ENCODE results near the gene PCCA.

Gene PCCA

DNA sequence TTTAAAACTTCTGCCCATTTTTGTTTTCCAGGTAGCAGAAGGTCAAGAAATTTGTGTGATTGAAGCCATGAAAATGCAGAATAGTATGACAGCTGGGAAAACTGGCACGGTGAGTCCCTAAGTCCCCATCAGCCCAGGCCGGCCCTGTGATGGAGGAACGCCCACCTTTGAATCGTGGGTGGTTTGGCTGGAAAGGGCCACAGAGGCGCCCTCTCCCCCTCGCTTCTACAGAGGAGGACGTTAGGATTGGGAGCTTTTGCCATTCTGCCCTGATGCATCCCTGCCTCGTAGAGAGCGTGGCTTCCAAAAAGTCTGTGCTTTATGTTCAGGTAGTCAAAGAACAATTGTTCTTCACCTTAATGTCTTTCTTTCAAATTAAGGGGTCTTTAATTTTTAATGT, 438.8 kb downstream of the PCCA start:
- DNase-seq (ENCODE audit: low read depth): no peak

GRCh38 chr13:100528353-100528752, 439.5 kb downstream of the PCCA start:
- DNase-seq (ENCODE audit: low read depth): no peak

GRCh38 chr13:100528820-100529219, 439.9 kb downstream of the PCCA start:
- no peak for DNase-seq (ENCODE audit: low read depth)

GRCh38 chr13:100529666-100530377, 440.9 kb downstream of the PCCA start:
- no peak for DNase-seq (ENCODE audit: low read depth)

- no peak for DNase-seq (ENCODE audit: low read depth)
Measured at GRCh38 chr13:100530671-100531213, 441.8 kb downstream of the PCCA start.

- DNase-seq (ENCODE audit: low read depth): no peak
Measured at GRCh38 chr13:100532090-100532766, 443.3 kb downstream of the PCCA start.

DNA sequence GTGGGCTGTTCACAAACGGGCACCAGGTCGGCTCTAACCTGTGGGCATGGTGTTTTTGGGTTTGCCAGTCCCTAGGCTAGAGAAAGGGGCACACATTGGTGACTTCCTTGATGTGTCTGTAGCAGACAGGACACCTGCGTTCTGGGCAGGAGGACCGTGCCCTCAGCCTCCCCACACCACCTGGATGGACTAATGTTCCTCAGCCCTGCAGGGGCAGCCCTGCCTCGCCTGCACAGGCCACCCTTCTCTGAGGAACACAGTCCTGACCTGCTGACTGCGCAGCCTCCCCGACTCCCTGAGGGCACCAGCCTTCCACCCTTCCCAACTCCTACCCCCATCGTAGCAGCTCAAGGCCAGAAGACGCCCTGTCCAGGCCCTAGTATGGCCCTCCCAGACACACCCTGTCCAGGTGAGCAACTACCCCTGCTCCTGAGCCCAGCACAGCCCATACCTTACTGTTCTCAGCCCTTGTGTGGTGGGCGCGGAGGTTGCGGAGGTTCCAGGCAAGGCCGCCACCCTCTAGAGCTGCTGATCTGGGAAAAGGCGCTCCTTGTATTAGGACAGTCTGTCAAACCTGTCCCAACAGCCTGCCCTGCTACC, 444.0 kb downstream of the PCCA start:
- DNase-seq (ENCODE audit: low read depth): no peak

- DNase-seq (ENCODE audit: low read depth): no peak
Measured at GRCh38 chr13:100533588-100534041, 444.7 kb downstream of the PCCA start.

- no peak for DNase-seq (ENCODE audit: low read depth)
Measured at GRCh38 chr13:100534147-100534843, 445.4 kb downstream of the PCCA start.

GRCh38 chr13:100534911-100535310, 446.0 kb downstream of the PCCA start:
- no peak for DNase-seq (ENCODE audit: low read depth)

GRCh38 chr13:100535426-100536135, 446.7 kb downstream of the PCCA start:
- no peak for DNase-seq (ENCODE audit: low read depth)

DNA sequence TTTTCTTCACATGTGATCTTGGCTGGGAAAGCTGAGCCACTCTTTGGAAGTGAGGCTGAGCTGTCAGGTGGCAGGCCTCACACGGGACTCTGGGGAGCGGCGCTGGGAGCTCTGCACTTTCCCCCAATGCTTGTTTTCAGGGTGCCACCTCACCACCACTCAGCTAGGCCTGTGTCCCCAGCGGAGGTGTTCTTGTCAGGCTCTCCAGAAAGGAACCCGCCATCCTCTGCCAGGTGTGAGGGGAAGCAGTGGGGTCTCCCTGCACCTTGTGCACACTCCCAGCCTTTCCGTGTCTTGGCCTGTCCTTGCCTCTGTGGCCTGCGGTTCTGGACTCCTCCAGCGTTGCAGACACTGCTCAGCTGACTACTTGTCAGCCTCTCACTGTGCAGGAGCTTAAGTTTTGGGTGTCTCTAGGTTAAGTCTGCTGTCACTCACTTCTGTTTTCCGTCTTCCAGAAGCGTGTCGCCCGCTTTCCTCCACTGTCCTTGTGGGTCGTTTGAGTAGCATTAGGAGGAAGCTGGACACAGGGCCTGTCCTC, 447.8 kb downstream of the PCCA start:
- no peak for DNase-seq (ENCODE audit: low read depth)

- DNase-seq (ENCODE audit: low read depth): no peak
Measured at GRCh38 chr13:100537486-100537885, 448.6 kb downstream of the PCCA start.

DNA sequence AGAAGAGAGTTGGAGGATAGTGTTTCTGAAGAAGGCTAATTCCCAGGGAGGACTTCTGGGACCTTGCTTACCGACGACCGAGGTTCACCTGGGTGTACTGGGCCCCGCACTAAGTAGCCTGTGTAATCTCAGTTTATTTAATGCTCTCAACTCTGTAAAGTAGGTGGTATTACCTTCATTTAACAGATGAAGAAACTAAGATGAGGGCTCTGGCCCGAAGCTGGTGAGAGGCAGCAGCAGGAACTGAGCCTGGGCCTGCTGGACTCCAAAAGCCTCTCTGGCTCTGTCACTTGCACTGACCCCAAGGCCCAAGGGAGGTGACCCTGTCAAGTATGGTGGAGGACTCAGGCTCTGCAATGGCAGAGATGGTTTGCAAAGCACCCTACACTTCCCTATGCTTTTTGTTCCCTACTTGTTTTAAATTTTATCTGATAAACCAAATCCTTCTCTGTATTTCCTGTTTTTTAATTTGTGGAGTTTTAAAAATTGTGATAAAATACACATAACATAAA, 449.1 kb downstream of the PCCA start:
- no peak for DNase-seq (ENCODE audit: low read depth)

DNA sequence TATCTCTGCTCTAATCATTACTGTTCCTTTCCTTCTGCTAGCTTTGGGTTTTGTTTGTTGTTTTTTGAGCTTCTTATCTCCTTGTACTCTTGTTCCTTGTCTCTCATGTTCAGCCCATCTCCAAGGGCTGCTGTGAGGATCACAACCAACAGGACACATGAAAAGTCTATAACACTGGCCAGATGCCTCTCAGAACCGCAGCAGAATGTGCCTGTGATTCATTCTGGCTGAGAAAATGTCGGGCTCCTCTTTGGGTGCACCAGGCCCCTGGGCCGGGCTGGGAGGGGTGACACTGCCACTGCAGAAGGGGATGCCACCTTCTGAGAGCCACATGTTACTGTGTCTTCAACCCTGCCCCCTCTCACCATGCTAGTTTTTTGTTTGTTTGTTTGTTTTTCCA, 451.7 kb downstream of the PCCA start:
- no peak for DNase-seq (ENCODE audit: low read depth)

GRCh38 chr13:100541897-100542825, 453.3 kb downstream of the PCCA start:
- no peak for DNase-seq (ENCODE audit: low read depth)

DNA sequence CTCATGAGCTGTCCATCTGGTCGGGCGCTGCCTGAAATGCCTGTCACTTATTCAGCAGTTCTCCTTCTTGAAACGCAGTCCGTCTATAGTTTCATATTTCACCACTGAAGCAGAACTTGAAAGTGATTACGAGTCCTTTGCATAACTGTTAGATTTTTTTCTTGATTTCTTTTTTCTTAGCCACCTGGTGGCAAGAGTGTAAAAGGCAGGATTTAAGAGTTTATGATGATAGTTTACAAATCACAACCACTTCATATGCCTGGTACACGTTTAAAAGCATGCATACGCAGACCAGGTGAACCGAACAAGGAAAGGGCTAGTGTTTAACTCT, 453.9 kb downstream of the PCCA start:
- DNase-seq (ENCODE audit: low read depth): no peak

DNA sequence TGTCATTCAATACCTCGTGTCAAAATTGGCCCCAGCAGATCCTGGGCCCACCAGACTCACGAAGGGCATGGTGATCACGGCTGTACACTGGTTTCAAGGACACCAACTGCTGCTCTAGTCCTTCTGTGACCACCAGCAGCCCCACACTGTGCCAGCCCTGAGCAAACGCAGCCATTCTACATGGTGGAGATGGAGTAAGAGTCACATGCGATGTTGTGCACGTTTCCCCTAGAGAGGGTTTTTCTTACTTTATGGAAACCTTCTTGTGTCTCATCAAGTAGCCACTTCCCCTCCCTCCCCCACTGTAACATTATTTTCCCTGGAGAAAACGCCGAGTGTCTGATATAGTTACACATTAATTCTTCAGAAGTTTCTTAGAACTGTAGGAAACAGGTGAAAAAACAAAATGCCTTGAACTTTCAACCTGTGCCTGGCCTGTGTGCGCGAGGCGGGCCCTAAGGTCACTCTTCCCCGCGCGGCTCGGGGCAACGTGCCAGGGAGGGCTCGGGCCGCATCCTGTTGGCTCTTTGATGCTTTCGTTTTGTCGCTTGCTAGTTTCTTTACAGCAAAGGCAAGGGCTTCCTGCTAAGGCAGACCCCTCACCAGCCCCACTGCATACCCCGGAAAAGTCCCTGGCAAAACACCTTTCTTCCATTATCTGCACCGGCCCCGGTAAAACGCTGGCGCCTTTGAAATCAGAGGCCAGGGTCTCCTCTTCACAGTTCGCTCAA, 455.1 kb downstream of the PCCA start:
- no peak for DNase-seq (ENCODE audit: low read depth)

DNA sequence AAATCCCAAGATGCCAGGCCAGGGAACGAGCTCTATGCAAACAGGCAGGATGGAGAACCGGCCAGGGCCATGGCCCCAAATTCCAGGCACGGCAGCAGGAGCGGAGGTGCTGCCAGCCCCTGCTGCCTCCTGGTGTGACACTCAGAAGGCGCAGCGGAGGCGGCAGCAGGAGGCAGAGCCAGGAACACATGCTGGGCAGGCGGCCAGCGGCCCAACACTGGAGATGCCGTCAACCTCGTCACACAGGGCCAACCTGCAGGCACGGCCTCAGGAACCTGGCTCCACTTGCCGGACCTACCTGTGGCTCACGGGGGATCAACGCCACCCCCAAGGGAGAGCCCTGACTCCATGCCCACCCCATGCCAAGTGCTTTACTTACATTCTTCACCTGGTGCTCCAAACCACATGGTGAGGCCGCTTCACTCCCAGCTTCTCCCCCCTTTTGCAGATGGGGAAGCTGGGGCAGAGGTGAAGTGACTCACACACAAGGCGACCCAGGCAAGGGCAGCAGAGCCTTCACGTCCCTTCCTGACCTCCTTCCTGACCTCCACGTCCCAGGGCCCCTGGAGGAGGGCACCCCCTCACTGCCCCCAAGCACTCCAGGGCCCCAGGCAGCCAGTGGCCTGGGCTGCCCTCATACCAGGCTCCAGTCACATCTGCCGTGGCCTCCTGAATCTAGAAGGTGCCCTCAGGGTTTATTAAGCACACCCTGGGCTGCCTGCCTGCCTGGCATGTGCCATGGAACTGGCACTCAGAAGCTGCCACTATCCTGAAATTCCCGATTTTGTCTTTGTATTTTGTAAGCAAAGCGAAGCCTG, 456.2 kb downstream of the PCCA start:
- DNase-seq (ENCODE audit: low read depth): no peak

Measured in GM04503 (cell line).